Right lobe of liver (tissue), 4 donors: ENCODE measurements around the gene P3H2.

Experiments
- CTCF ChIP-seq, 4 donors: fragments of 200-600 bp in 3 of 4; fragments of 450-650 bp in 1 of 4; IDR thresholded peaks; one replicate each; pipeline versions ENCODE4 v1.5.1 to v1.8.0; 2016 to 2022; ENCODE audit warnings: antibody characterized with exemption in 4 of 4, mild to moderate bottlenecking in 2 of 4
- POLR2A ChIP-seq: fragments of 450-650 bp; IDR thresholded peaks from one replicate; pipeline ENCODE4 v1.6.1; 2017; ENCODE audit warnings: antibody characterized with exemption, mild to moderate bottlenecking
- donor health status: DM: no; HTN: no; CAD: no.
- donor health status: DM: no; HTN: no; CAD: no.
- donor health status: DM: no; HTN: yes; CAD: no.

GRCh38 chr3:190043741-190044140 is 77.0 kb downstream of the P3H2 start:
- TF ChIP-seq CTCF (IDR thresholded peaks at IDR 0.05) (no peak), POLR2A (no peak)
